Endodermal cell (in vitro differentiated cells): ENCODE results near the gene ASAP3. TPM values are rescaled to one million over a fixed set of nuclear protein-coding genes. Genes with fewer than 3 reads are reported as not detected.

Source experiments
- DNase-seq: peaks from one replicate; pipeline ENCODE4 v3.0.0-alpha.2; 2017
- H3K27ac ChIP-seq: 2 replicates; pipeline ENCODE4 v1.5.1; 2013; ENCODE audit warnings: mild to moderate bottlenecking, low read depth, low read length, moderate library complexity
- H3K27me3 ChIP-seq: 2 replicates; pipeline ENCODE4 v1.6.1; 2013; ENCODE audit warnings: mild to moderate bottlenecking, low read length, moderate library complexity; ENCODE audit not compliant: insufficient read depth, control insufficient read depth, poor library complexity, severe bottlenecking
- H3K36me3 ChIP-seq: 2 replicates; pipeline ENCODE4 v1.7.0; 2013; ENCODE audit warnings: mild to moderate bottlenecking, low read length, moderate library complexity; ENCODE audit not compliant: control insufficient read depth, insufficient read depth
- H3K4me1 ChIP-seq: one replicate; pipeline ENCODE4 v1.7.0; 2013; ENCODE audit warnings: low read length; ENCODE audit not compliant: control insufficient read depth, insufficient read depth
- H3K4me3 ChIP-seq: 2 replicates; pipeline ENCODE4 v1.5.1; 2013; ENCODE audit warnings: mild to moderate bottlenecking, low read length, moderate library complexity
- H3K9ac ChIP-seq: 2 replicates; pipeline ENCODE4 v1.6.1; 2013; ENCODE audit warnings: mild to moderate bottlenecking, low read length, moderate library complexity; ENCODE audit not compliant: poor library complexity, severe bottlenecking; ENCODE audit errors: extremely low read depth
- H3K9me3 ChIP-seq: 2 replicates; pipeline ENCODE4 v1.6.1; 2013; ENCODE audit warnings: mild to moderate bottlenecking, low read length, moderate library complexity; ENCODE audit not compliant: control insufficient read depth
- H3K27ac Mint-ChIP-seq: 2 replicates; pipeline ENCODE4 v1.8.0; 2020; ENCODE audit warnings: mixed read lengths
- H3K27me3 Mint-ChIP-seq: 2 replicates; pipeline ENCODE4 v1.8.0; 2021; ENCODE audit warnings: mild to moderate bottlenecking, mixed read lengths; ENCODE audit not compliant: insufficient read depth
- H3K36me3 Mint-ChIP-seq: 2 replicates; pipeline ENCODE4 v1.8.0; 2020; ENCODE audit warnings: low read depth, mixed read lengths
- H3K4me1 Mint-ChIP-seq: 2 replicates; pipeline ENCODE4 v1.8.0; 2020; ENCODE audit warnings: mixed read lengths
- H3K4me3 Mint-ChIP-seq: 2 replicates; pipeline ENCODE4 v1.8.0; 2020; ENCODE audit warnings: mild to moderate bottlenecking, moderate library complexity, mixed read lengths
- H3K9me3 Mint-ChIP-seq: 2 replicates; pipeline ENCODE4 v1.8.0; 2020; ENCODE audit warnings: mild to moderate bottlenecking, mixed read lengths
- WGBS, 2 experiments: methylation state at CpG; one replicate each; pipeline versions ENCODE4 v1.1.5 to v1.1.7; 2013; ENCODE audit warnings: missing lambda C conversion rate in 2 of 2, mixed read lengths in 1 of 2; ENCODE audit not compliant: insufficient coverage in 1 of 2, insufficient read length in 1 of 2; 5-methylcytosine and 5-hydroxymethylcytosine counted together
- total RNA-seq, 2 donors: library from RNA; stranded (reverse); fragmentation: NEBNext Ultra II Directional in 1 of 2; extraction: Animal tissue kit (Norgen Biotek cat#: 25700) in 1 of 2; gene quantifications; 2 replicates in 1 of 2; 3 replicates in 1 of 2; pipeline ENCODE4 v1.2.1, GENCODE V29; 2021
- TF ChIP-seq, protein P1 (sequence below): fragments of 200-600 bp; sonication (generic); conservative IDR thresholded peaks from 2 replicates; pipeline ENCODE4 v1.5.0; 2021; ENCODE audit warnings: antibody characterized with exemption, mild to moderate bottlenecking

ASAP3 gene
- total RNA-seq, 2 donors from 2014 or later = 78.7 to 91.0 TPM

DNA sequence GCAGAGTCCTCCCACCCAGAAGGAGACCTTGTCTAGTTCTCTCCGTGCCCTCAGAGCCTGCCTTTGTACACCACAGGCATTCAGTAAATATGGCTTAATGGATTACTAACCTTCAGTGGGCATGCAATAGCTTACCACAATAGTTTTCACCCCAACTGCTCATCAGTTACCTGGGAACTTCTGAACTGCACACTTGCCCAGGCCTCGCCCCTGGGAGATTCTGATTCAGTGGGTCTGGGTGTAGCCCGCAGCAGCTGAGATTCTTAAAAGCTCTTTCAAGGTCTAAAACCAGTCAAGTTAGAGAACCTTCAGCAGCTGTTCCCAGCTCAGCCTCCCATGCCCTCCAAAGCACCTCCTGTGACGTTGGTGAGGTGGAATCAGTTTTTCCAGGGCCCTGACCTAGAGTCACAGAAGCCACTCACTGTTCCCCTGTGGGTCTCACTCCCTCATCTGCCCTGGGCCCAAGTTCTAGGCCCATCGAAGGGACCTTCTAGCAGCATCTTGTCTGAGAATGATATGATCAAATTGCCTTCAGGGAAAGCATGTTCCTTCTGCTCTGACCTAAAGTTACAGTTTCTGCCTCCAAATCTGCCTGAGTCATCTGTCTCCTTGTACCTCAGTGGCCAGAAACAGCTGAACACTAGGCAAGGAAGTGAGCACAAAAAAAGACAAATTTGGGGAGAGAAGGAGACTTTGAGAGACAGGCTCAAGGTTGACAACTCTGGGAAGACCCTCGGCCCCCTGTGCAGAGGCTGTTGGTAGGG, 10.8 kb downstream of the ASAP3 start:
- WGBS, 2 experiments = 94% methylated on average over 5 to 6 of the region's 6 CpGs
- Histone ChIP-seq H3K36me3 (no peaks in the 10 kb centered on the region), H3K4me3 (no peak overlapping the region), H3K9me3 (no peaks in the 10 kb centered on the region), H3K4me1 (no peaks in the 10 kb centered on the region), H3K27me3 (no peaks in the 10 kb centered on the region), H3K9ac (no peak overlapping the region), H3K27ac (no peak overlapping the region)
- Mint-ChIP-seq H3K9me3 (no peaks in the 10 kb centered on the region), H3K27ac (no peak overlapping the region), H3K36me3 (peaks cover 4% of the 10 kb centered on the region), H3K4me3 (no peak overlapping the region), H3K27me3 (no peaks in the 10 kb centered on the region), H3K4me1 (peaks cover 18% of the 10 kb centered on the region)
- DNase-seq = no peak
- TF ChIP-seq, protein P1, sequence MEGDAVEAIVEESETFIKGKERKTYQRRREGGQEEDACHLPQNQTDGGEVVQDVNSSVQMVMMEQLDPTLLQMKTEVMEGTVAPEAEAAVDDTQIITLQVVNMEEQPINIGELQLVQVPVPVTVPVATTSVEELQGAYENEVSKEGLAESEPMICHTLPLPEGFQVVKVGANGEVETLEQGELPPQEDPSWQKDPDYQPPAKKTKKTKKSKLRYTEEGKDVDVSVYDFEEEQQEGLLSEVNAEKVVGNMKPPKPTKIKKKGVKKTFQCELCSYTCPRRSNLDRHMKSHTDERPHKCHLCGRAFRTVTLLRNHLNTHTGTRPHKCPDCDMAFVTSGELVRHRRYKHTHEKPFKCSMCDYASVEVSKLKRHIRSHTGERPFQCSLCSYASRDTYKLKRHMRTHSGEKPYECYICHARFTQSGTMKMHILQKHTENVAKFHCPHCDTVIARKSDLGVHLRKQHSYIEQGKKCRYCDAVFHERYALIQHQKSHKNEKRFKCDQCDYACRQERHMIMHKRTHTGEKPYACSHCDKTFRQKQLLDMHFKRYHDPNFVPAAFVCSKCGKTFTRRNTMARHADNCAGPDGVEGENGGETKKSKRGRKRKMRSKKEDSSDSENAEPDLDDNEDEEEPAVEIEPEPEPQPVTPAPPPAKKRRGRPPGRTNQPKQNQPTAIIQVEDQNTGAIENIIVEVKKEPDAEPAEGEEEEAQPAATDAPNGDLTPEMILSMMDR = no peak

DNA sequence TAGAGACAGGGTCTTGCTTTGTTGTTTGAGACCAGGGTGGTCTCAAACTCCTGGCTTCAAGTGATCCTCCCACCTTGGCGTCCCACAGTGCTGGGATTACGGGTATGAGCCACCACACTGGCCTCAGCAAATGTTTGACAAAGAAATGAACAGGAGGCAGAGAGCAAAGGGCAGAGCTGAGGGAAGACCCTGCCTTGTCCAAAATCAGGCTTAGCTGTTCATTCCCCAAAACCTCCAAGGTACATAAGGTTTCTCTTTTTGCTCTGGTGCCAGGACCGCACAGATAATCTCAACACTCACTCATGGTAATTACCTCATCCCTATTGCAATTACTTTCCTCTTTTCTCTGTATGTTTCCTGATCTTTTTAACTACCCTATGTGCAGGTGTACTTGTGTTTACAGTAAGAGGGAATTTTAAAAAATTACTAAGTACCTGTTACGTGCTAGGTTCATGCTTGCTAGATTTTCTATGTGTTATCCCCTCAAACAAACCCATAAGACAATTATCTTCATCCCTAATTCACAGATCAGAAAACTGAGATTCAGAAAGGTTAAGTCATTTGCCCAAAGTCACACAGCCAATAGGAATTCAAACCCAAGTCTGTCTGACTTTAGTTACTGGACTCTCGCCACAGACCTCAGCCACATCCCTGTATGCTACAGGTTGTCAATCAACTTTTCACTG, 11.5 kb downstream of the ASAP3 start:
- 92 to 100% methylated on average over 3 to 5 of the region's 5 CpGs for whole genome bisulfite sequencing, 2 experiments
- no peak for DNase-seq
- peak overlapping the region; percentile 37 for H3K27ac Mint-ChIP-seq
- Histone ChIP-seq H3K27me3 (no peaks in the 10 kb centered on the region), H3K4me1 (no peaks in the 10 kb centered on the region), H3K9me3 (no peaks in the 10 kb centered on the region), H3K27ac (no peak overlapping the region), H3K4me3 (no peak overlapping the region), H3K36me3 (no peaks in the 10 kb centered on the region), H3K9ac (no peak overlapping the region)
- TF ChIP-seq, protein P1 = no peak
- H3K9me3 Mint-ChIP-seq = no peaks in the 10 kb centered on the region
- peaks cover 3% of the 10 kb centered on the region for H3K36me3 Mint-ChIP-seq
- no peaks in the 10 kb centered on the region for H3K27me3 Mint-ChIP-seq
- H3K4me3 Mint-ChIP-seq = no peak overlapping the region
- peaks cover 18% of the 10 kb centered on the region for H3K4me1 Mint-ChIP-seq

DNA sequence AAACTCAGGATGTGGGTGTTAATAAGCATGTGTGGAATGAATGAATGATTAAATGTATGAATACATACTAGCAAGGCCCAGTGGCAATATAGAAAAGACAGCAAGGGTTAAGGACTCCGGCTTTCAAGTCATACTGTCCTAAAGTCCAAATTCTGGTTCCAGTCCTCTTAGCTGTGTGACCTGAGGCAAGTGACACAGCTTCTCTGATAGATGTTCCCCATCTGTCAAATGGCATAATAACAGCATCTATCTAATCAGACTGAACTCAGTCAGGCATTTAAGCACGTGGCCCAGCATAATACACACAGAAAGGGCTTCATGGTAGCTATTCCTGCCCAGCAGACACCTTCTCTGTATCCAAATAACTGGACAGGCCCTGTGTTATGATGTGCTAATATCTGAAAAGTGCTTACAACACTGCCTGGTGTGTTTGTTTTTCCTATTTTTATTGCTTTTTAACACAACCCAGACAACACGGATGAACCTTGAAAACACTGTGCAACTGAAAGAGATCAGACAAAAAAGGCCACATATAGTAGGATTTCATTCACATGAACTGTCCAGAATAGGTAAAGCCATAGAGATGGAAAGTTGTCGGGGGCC, 12.4 kb downstream of the ASAP3 start:
- no peak overlapping the region for H3K27ac Mint-ChIP-seq

More for the DNA sequence above, 12.4 kb downstream of the ASAP3 start:
- Histone ChIP-seq H3K27ac (no peak overlapping the region), H3K36me3 (no peaks in the 10 kb centered on the region), H3K4me1 (no peaks in the 10 kb centered on the region), H3K9ac (no peak overlapping the region), H3K27me3 (no peaks in the 10 kb centered on the region), H3K4me3 (no peak overlapping the region), H3K9me3 (no peaks in the 10 kb centered on the region)
- DNase-seq = no peak
- Mint-ChIP-seq H3K4me3 (no peak overlapping the region), H3K27me3 (no peaks in the 10 kb centered on the region), H3K4me1 (peaks cover 18% of the 10 kb centered on the region), H3K36me3 (peaks cover 3% of the 10 kb centered on the region), H3K9me3 (no peaks in the 10 kb centered on the region)
- WGBS, 2 experiments = 94 to 95% methylated on average over 3 to 4 of the region's 4 CpGs
- TF ChIP-seq, protein P1 = no peak
